Activated T-helper 9 cell treated with anti-CD3 and anti-CD28 coated beads, Interleukin-2, amount 50 U/mL, for 16 hours (primary cell): ENCODE results near the gene MAGEA8.
"Not testable (repeated sequence)": the region's sequence is repeated elsewhere in the genome, so short reads cannot be mapped to it uniquely, and the experiment has no call there.

Experiments
- DNase-seq: peaks from one replicate; pipeline ENCODE4 v3.0.0-alpha.2; 2020; ENCODE audit warnings: low read depth

MAGEA8 gene

GRCh38 chrX:149908308-149908707 is 27.3 kb downstream of the MAGEA8 start:
- no peak for DNase-seq

GRCh38 chrX:149908727-149909126 is 27.7 kb downstream of the MAGEA8 start:
- no peak for DNase-seq

GRCh38 chrX:149909324-149910177 is 28.6 kb downstream of the MAGEA8 start:
- DNase-seq, result no peak

- no peak for DNase-seq
These were observed 29.3 kb downstream of the MAGEA8 start for GRCh38 chrX:149910178-149910695.

- DNase-seq, result no peak
These were observed 35.9 kb downstream of the MAGEA8 start for GRCh38 chrX:149916745-149917392.

GRCh38 chrX:149923836-149924235 is 42.9 kb downstream of the MAGEA8 start:
- not testable (repeated sequence) for DNase-seq

- DNase-seq, result not testable (repeated sequence)
These were observed 43.5 kb downstream of the MAGEA8 start for GRCh38 chrX:149924434-149924833.

- not testable (repeated sequence) for DNase-seq
These were observed 46.4 kb downstream of the MAGEA8 start for GRCh38 chrX:149927245-149927963.

GRCh38 chrX:149927964-149928258 is 46.9 kb downstream of the MAGEA8 start:
- not testable (repeated sequence) for DNase-seq

GRCh38 chrX:149928635-149929034 is 47.7 kb downstream of the MAGEA8 start:
- DNase-seq, result not testable (repeated sequence)

- not testable (repeated sequence) for DNase-seq
These were observed 48.4 kb downstream of the MAGEA8 start, which contains the start of gene HSFX4 for GRCh38 chrX:149929400-149929799. Gene HSFX4 (plus strand): TSS chrX:149929573. CDS start chrX:149929645, 72 bp downstream.

GRCh38 chrX:149931355-149931754 is 50.4 kb downstream of the MAGEA8 start:
- DNase-seq, result not testable (repeated sequence)

- DNase-seq, result not testable (repeated sequence)
These were observed 51.2 kb downstream of the MAGEA8 start for GRCh38 chrX:149932150-149932549.

GRCh38 chrX:149932970-149933369 is 52.0 kb downstream of the MAGEA8 start:
- DNase-seq, result not testable (repeated sequence)

GRCh38 chrX:149933547-149933946 is 52.6 kb downstream of the MAGEA8 start:
- DNase-seq, result not testable (repeated sequence)
